ENCODE results near the gene AKAP8. TPM values are rescaled to one million over a fixed set of nuclear protein-coding genes. Genes with fewer than 3 reads are reported as not detected.

AKAP8 gene
- total RNA-seq, 4 donors from 2014 or later, result 20.1 to 32.9 (median 29.1) TPM

- no peak for TF ChIP-seq CTCF (IDR thresholded peaks at IDR 0.05; ENCODE audit: low read depth)
Observed at GRCh38 chr19:15305582-15306334, 73.8 kb downstream of the AKAP8 start.

- no peak for TF ChIP-seq CTCF (IDR thresholded peaks at IDR 0.05; ENCODE audit: low read depth)
Observed at GRCh38 chr19:15304140-15304705, 75.4 kb downstream of the AKAP8 start.

Small RNA genes lying within 50 kb of the gene (small RNA-seq; reads per million reads assigned to genes)
- not detected for gene AC005776.1

Other genes with a start within 250 kb of the AKAP8 start
- gene NOTCH3, start 178.8 kb downstream of the AKAP8 start, total RNA-seq, result 10 to 100 TPM; 17.7 to 91.4 (median 41.4) TPM
- under 1 TPM in 1 of 4 donors, not detected in 3; 0.88 TPM for gene EPHX3, start 147.3 kb downstream of the AKAP8 start, total RNA-seq
- 10 to 100 TPM; 27.6 to 46.5 (median 35.3) TPM for gene BRD4, start 47.2 kb downstream of the AKAP8 start, total RNA-seq
- 100 to 1,000 TPM in 1 of 4 donors, 10 to 100 TPM in 3; 56.3 to 188 (median 80.9) TPM for gene AKAP8L, start 39.2 kb upstream of the AKAP8 start, total RNA-seq
- 10 to 100 TPM; 14.8 to 48.2 (median 20.0) TPM for gene WIZ, start 70.2 kb upstream of the AKAP8 start, total RNA-seq
- gene RASAL3, start 84.8 kb upstream of the AKAP8 start, total RNA-seq, result 1 to 10 TPM in 2 of 4 donors, under 1 TPM in 2; 0.33 to 7.0 (median 2.0) TPM
- gene PGLYRP2, start 99.7 kb upstream of the AKAP8 start, total RNA-seq, result not detected
- 1 to 10 TPM in 2 of 4 donors, under 1 TPM in 2; 0.33 to 5.9 (median 1.2) TPM for gene CYP4F22, start 128.7 kb upstream of the AKAP8 start, total RNA-seq
- not detected for gene CYP4F8, start 235.4 kb upstream of the AKAP8 start, total RNA-seq